ENCODE data around the gene SLMAP. TPM values are rescaled to one million over a fixed set of nuclear protein-coding genes. Genes with fewer than 3 reads are reported as not detected.
A peak's percentile ranks its signal among the peaks of the same experiment; 100 is the strongest.

Gene SLMAP
- total RNA-seq, 4 donors from 2014 or later: 46.9 to 162 (median 67.9) TPM

- Histone ChIP-seq H3K9me3 (no peaks in the 10 kb centered on the region), H3K4me3 (no peak overlapping the region), H3K27me3 (no peaks in the 10 kb centered on the region), H3K36me3 (no peaks in the 10 kb centered on the region), H3K27ac (no peak overlapping the region), H3K4me1 (peaks cover 0 to 46% (median 0%) of the 10 kb centered on the region in 3 donors)
- TF ChIP-seq, protein P1, sequence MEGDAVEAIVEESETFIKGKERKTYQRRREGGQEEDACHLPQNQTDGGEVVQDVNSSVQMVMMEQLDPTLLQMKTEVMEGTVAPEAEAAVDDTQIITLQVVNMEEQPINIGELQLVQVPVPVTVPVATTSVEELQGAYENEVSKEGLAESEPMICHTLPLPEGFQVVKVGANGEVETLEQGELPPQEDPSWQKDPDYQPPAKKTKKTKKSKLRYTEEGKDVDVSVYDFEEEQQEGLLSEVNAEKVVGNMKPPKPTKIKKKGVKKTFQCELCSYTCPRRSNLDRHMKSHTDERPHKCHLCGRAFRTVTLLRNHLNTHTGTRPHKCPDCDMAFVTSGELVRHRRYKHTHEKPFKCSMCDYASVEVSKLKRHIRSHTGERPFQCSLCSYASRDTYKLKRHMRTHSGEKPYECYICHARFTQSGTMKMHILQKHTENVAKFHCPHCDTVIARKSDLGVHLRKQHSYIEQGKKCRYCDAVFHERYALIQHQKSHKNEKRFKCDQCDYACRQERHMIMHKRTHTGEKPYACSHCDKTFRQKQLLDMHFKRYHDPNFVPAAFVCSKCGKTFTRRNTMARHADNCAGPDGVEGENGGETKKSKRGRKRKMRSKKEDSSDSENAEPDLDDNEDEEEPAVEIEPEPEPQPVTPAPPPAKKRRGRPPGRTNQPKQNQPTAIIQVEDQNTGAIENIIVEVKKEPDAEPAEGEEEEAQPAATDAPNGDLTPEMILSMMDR (IDR thresholded peaks at IDR 0.05): no peak
- no peak for TF ChIP-seq POLR2A (IDR thresholded peaks at IDR 0.05)
- WGBS, 2 donors: 87 to 96% methylated on average over 6 of the region's 6 CpGs
- intact Hi-C loops (cut with DNase I): no loop called here
- no peak for DNase-seq
Observed at GRCh38 chr3:57794951-57795350, 38.8 kb downstream of the SLMAP start.

DNA sequence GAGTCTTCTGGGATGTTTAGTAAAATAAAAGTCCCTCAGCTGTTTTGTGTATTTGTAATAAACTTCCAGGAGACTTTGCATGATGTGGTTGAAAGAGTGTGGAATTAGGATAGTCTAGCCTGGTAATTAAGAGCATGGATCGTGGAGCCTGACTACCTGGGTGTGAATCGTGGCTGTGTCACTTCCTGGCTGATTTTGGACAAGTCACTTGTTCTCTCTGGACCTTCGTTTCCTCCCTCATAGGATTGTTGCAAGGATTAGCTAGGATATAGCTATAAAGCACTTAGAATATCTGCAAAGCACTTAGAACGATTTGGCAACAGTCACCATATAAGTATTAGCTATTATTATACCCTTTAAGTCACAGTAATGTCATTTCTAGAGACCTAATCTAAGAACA is 40.2 kb downstream of the SLMAP start:
- 36 to 65% methylated on average over 4 of the region's 4 CpGs for WGBS, 2 donors
- DNase-seq: no peak
- no peak overlapping the region for H3K4me3 ChIP-seq
- intact Hi-C loops (cut with DNase I): no loop called here
- H3K27me3 ChIP-seq: no peaks in the 10 kb centered on the region
- no peak for TF ChIP-seq POLR2A (IDR thresholded peaks at IDR 0.05)
- TF ChIP-seq, protein P1 (IDR thresholded peaks at IDR 0.05): no peak
- H3K36me3 ChIP-seq: no peaks in the 10 kb centered on the region
- peaks cover 5 to 50% (median 6%) of the 10 kb centered on the region in 3 donors for H3K4me1 ChIP-seq
- no peaks in the 10 kb centered on the region for H3K9me3 ChIP-seq
- no peak overlapping the region for H3K27ac ChIP-seq

DNA sequence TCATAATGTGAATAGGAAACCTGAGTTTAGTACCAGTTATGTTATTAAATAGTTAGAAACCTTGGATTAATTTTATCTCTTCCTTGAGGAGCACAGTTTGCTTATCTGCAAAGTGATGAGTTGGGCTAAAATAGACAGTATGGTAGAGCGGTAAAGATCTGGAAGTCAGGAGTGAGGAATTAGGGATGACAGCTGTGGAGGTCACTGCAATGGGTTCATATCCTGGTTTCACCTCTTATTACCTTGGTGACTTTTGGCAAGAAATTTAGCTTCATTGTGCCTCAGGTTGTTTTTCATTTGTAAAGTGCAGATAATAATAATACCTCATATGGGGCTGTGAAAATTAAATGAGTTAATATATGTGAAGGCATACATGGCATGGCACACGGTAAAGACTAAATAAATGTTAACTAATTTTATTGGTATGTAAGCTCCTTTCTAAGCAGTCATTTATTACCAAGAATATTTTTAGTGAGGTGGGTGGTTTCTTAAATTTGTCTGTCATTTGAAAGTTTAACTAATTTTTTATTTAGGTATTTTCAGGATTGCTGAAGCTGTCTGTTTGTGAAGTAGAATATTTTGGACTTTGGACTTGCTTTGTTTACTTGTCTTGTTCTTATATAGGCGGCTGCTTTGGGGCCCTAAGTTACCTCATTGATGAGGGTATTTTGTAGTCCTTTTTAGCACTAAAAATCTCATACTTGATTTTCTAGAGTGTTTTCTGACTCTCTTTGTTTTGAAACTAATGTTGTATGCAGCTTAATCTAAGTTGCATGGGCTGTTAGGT is 41.8 kb downstream of the SLMAP start:
- H3K27ac ChIP-seq: no peak overlapping the region
- no peaks in the 10 kb centered on the region for H3K9me3 ChIP-seq
- H3K4me3 ChIP-seq: no peak overlapping the region
- intact Hi-C loops (cut with DNase I): no loop called here
- H3K27me3 ChIP-seq: no peaks in the 10 kb centered on the region
- DNase-seq: no peak
- no peak for TF ChIP-seq POLR2A (IDR thresholded peaks at IDR 0.05)
- TF ChIP-seq, protein P1 (IDR thresholded peaks at IDR 0.05): no peak
- no peaks in the 10 kb centered on the region for H3K36me3 ChIP-seq
- 77 to 91% methylated on average over 3 of the region's 3 CpGs for WGBS, 2 donors
- H3K4me1 ChIP-seq: peaks cover 18 to 66% (median 21%) of the 10 kb centered on the region in 3 donors

- peaks cover 36 to 89% (median 39%) of the 10 kb centered on the region in 3 donors for H3K4me1 ChIP-seq
- H3K27me3 ChIP-seq: no peaks in the 10 kb centered on the region
- peak overlapping the region in 1 of 4 donors; percentile 11 for H3K4me3 ChIP-seq
- no peak for DNase-seq
- H3K36me3 ChIP-seq: no peaks in the 10 kb centered on the region
- intact Hi-C loops (cut with DNase I): no loop called here
- WGBS, 2 donors: 2 to 4% methylated on average over 3 of the region's 3 CpGs
- no peak for TF ChIP-seq POLR2A (IDR thresholded peaks at IDR 0.05)
- TF ChIP-seq, protein P1 (IDR thresholded peaks at IDR 0.05): no peak
- H3K9me3 ChIP-seq: no peaks in the 10 kb centered on the region
- peak overlapping the region; percentile 68 to 87 (median 76) for H3K27ac ChIP-seq
Observed at GRCh38 chr3:57803647-57804081, 47.6 kb downstream of the SLMAP start.

GRCh38 chr3:57805266-57805665 is 49.2 kb downstream of the SLMAP start:
- TF ChIP-seq, protein P1 (IDR thresholded peaks at IDR 0.05): no peak
- no peak for TF ChIP-seq POLR2A (IDR thresholded peaks at IDR 0.05)
- intact Hi-C loops (cut with DNase I): no loop called here
- Histone ChIP-seq H3K4me1 (peaks cover 36 to 85% (median 39%) of the 10 kb centered on the region in 3 donors), H3K27me3 (no peaks in the 10 kb centered on the region), H3K36me3 (no peaks in the 10 kb centered on the region), H3K9me3 (no peaks in the 10 kb centered on the region), H3K4me3 (no peak overlapping the region), H3K27ac (peak overlapping the region; percentile 55 to 87 (median 76))
- no peak for DNase-seq
- 81 to 82% methylated on average over 1 of the region's 1 CpG for WGBS, 2 donors
